Heart left ventricle (tissue), 13 donors: Measurements from ENCODE around the gene U2SURP.

Source experiments
- CTCF ChIP-seq, 12 donors: fragments of 200-600 bp; sonication (generic) in 4 of 12; IDR thresholded peaks; one replicate each; pipeline versions ENCODE4 v1.5.0 to v1.8.0; 2018 to 2022; ENCODE audit warnings: antibody characterized with exemption in 12 of 12, mild to moderate bottlenecking in 5 of 12
- POLR2A ChIP-seq, 2 donors: fragments of 450-650 bp; IDR thresholded peaks; one replicate each; pipeline ENCODE4 v1.6.1; 2017; ENCODE audit warnings: antibody characterized with exemption in 2 of 2, mild to moderate bottlenecking in 2 of 2, moderate library complexity in 2 of 2
- donor health status: ischemic (EF 13 %, LVEDD 7.1; RV severe dilation, severe dysfunction).
- donor health status: DM: no; HTN: yes; CAD: no.
- donor health status: DM: no; HTN: no; CAD: no.
- donor health status: ischemic (EF 25% LVEDD 6.9; RV normal size, moderate dysfunction).
- donor health status: ischemic (EF 25% LVEDD 5.7; RV mildly dilated, moderate dysfunction).
- donor health status: ischemic (EF 35%, LVEDD 5.7; RV mildly dilated, moderate dysfunction).
- donor health status: nonischemic (EF 11% LVEDD 7.7; RV severe dilation, severe dysfunction).
- donor health status: DM: yes; HTN: yes; CAD: no.
- donor health status: PGD.
- donor health status: ischemic (EF 29% LVEDD 5.4; RV normal size, mild dysfunction).
- donor health status: nonischemic (EF 23%, LVEDD 6.1; RV moderate dilation, normal function).

DNA sequence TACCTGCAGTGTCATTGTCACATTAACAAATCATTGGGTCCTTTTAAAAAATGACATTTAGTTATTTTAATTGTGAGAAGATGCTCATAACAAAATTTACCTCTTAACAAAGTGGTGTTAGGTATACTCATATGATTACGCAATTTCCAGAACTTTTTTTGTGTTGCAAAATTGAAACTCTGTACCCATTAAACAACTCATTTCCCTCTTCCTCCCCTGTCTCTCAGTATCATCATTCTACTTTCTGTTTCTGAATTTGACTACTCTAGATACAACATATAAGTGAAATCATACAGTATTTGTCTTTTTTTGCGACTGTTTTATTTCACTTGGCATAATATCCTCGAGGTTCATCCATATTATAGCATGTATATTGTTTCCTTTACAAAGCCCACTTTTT, 59.5 kb downstream of the U2SURP start:
- TF ChIP-seq CTCF (IDR thresholded peaks at IDR 0.05): no peak
- TF ChIP-seq POLR2A (IDR thresholded peaks at IDR 0.05): no peak
